IPS DF 19.7 (cell line): Measurements from ENCODE around the gene ST7.

Experiments
- DNase-seq: peaks from one replicate; pipeline ENCODE4 v3.0.0-alpha.2; 2013; ENCODE audit warnings: low read depth, low spot score

Gene ST7

DNA sequence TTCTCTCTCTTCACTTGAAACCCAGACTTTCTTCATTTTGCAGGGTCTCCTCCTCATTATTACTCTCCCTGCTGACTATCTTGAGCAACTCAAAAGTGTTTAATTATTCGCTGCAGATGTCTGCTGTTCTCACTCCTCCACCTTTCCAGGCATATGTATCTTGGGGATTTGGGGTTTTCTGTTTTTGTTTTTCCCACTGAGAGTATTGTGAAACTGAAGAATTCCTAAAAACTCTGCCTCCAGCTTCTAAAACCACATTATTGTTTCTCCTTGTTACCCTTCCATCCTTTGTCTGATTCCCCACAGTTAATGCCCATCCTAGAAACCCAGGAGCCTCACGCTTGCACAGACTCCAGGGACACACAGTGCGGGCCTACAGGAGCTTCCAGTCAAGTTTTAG lies 318.3 kb downstream of the ST7 start:
- no peak for DNase-seq

DNA sequence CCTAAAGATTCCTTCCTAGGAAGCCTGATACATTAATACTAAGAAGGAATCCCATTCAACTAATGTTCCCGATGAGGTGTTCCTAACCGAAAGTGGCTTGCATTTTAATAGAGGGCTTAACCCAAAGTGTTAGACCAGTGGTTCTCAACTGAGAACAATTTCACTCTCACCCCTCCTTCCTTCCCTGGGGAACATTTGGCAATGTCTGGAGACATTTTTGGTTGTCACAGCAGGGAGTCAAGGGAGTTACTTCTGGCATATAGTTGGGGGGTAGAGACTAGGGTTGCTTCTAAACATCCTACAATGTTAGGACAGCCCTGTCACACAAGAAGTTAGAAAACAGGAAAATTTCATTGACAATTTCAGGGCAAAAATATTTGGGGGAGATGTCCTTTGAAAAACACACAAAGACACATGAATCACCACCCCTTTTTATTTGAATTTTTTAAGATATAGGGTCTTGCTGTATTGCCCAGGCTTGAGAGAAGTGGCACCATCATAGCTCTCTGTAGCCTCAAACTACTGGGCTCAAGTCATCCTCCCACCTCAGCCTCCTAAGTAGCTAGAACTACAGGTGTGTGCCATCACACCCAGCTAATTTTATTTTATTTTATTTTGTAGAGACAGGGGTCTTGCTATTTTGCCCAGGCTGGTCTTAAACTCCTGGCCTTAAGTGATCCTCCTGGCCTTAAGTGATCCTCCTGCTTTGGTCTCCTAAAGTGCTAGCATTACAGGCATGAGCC lies 318.9 kb downstream of the ST7 start:
- no peak for DNase-seq

DNA sequence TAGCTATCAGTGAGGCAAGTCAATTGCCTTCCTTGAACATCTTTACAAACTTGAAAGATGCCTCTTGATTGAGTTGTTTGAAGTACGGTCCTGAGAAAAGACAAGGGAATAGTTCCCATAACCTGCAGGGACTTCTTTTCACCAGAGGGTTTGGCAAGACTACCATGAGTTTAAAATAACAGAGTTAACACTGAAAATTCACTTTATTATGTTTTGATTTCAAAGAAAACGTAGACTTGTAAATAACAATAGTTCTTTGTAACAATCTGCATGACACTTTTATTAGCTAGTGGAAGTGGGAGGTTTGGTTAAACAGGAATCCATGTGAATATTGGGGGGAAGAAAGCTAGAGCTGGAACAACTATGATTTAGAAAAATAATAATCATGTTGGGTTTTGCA lies 320.0 kb downstream of the ST7 start:
- DNase-seq: no peak

DNA sequence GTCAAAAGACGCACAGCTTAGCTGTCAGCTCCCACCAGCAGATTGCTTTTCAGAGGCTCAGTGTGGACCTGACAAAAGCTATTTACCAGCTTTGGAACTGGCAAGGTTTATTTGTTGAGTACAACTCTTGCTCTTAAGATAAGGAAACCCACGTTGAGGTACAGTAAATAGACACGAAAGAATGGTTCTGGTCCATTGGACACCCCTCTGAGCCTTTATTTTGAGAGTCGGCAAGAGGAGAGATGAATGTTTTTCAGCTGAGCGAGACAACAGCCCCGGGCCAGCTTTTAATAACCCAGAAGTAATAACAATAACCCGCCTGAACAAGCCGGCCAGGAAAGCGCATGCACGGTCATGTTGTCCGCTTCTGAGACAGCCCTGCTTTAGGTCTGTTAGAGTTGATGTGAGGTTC lies 320.5 kb downstream of the ST7 start:
- no peak for DNase-seq

DNA sequence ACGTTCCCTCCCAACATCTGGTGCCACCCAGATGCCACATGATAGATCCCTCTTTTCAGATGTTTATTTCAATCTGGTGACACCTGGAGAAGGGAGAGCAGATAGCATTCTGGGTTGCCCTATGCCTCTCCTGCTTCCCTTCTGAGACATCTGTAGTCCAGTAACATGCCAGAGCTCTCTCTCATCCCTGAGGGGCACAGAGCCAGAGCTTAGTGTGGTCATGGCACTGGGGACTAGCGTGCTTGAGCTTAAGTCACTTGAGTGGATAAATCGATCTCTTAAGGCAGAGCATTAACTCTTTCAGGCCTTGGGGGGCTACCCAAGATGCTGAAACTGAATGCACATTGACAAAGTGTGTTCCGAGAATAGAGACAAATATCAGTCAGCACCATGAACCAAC lies 321.6 kb downstream of the ST7 start:
- DNase-seq: no peak

DNA sequence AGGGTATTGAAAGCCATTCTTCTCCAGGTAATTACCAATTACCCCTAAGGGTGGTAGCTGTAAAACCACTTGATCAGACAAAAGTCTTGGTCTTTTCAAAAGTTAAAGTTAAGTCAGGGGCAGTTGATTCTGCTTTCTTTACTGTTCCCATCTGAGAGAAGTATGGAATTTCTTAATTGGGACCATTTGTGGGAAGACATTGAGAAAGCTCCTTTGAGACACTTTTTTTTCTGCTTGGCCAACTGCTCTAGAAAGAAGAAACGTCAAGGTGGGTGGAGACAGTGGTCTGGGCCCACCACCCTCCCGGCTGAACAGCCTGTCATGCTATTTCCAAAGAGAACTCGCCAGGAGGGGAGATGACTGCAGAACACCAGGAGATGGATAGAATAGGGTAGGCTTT lies 324.3 kb downstream of the ST7 start:
- DNase-seq: no peak

DNA sequence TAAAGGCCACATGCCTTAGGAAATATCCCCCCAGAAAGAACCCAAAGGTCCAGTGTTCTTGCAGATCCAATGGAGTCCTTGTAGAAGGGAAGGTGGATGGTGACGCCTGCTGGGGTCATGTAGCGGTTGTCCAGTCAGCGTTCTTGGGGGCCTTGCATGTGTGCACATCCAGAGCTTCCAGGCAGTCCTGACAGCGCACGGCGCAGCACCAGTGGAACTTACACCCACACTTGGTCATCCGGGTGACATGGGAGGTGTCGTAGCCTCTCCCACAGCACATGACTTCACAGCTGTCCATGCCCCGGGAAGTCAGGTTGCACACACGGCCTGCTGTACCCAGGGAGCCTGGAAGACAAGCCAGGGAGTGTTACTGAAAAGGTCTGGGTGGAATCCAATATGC lies 324.7 kb downstream of the ST7 start:
- no peak for DNase-seq

DNA sequence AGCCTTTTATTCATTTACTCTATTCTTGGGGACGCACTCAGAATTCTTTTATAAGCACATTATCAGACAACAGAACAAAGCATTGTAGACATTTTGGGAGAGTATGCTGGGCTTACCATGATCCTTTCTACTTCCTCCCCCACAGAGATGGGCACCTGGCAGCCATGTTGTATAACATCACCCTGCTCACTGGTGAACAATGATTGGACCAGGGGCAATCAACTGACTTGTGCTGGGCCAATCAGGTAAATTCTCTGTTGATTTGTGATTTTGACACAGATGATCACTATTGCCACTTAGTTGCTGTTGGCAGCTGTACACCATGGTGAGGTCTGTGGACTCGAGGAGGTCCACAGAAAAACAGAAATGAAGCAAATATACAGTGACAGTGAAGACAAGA lies 325.9 kb downstream of the ST7 start:
- no peak for DNase-seq
